Ascending aorta (tissue), 2 donors: ENCODE results near the gene WDR59. TPM values are rescaled to one million over a fixed set of nuclear protein-coding genes. Genes with fewer than 3 reads are reported as not detected.

Source experiments
- DNase-seq, 2 donors: peaks; one replicate each; pipeline ENCODE4 v3.0.0-alpha.2; 2019; ENCODE audit warnings: low spot score in 2 of 2
- H3K27ac ChIP-seq, 2 donors: fragments of 200-600 bp; sonication (generic); one replicate each; pipeline ENCODE4 v1.5.1; 2016 to 2017; ENCODE audit warnings: mild to moderate bottlenecking in 1 of 2
- H3K27me3 ChIP-seq: fragments of 200-600 bp; sonication (generic); one replicate; pipeline ENCODE4 v1.5.1; 2017
- H3K36me3 ChIP-seq, 2 donors: fragments of 200-600 bp; sonication (generic); one replicate each; pipeline ENCODE4 v1.5.1; 2016
- H3K4me1 ChIP-seq, 2 donors: fragments of 200-600 bp; sonication (generic); one replicate each; pipeline ENCODE4 v1.5.1; 2016 to 2017; ENCODE audit warnings: mild to moderate bottlenecking in 1 of 2
- H3K4me3 ChIP-seq, 2 donors: fragments of 200-600 bp; sonication (generic); one replicate each; pipeline ENCODE4 v1.5.1; 2016 to 2017; ENCODE audit warnings: mild to moderate bottlenecking in 1 of 2
- H3K9me3 ChIP-seq, 2 donors: fragments of 200-600 bp; sonication (generic); one replicate each; pipeline ENCODE4 v1.5.1; 2016
- intact Hi-C: fragments of 100-400 bp; cut with DNase I; formaldehyde crosslinking; loops from one replicate; pipeline ENCODE4 v1.15.1; 2023
- total RNA-seq: library from RNA; depleted of rRNA; stranded (reverse); fragments of >200 nt; gene quantifications from one replicate; pipeline ENCODE4 v1.1.0, GENCODE V29; 2016
- TF ChIP-seq, protein P1 (sequence below), 3 experiments: fragments of 200-600 bp in 2 of 3; fragments of 450-650 bp in 1 of 3; sonication (generic) in 2 of 3; IDR thresholded peaks; one replicate each; pipeline ENCODE4 v1.5.1; 2016 to 2019; ENCODE audit warnings: antibody characterized with exemption in 3 of 3, mild to moderate bottlenecking in 1 of 3, moderate library complexity in 1 of 3

WDR59 gene
- total RNA-seq, 1 donor from 2014 or later = 22.0 TPM

DNA sequence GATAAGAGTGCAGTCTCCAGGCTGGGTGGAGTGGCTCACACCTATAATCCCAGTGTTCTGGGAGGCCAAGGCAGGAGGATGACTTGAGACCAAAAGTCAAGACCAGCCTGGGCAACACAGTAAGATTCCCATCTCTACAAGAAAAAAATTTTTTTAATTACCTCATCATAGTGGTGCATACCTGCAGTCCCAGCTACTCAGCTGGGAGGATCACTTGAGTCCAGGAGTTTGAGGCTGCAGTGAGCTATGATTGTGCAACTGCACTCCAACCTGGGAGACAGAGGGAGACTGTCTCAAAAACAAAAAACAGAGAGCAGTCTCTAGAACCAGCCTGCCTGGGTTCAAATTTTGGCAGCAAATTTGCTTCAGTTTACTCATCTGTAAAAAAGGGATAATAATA, 45.2 kb downstream of the WDR59 start:
- no peaks in the 10 kb centered on the region for H3K4me1 ChIP-seq
- H3K36me3 ChIP-seq = peaks cover 54 to 83% of the 10 kb centered on the region in 2 donors
- intact Hi-C loops = no loop called here
- H3K4me3 ChIP-seq = no peak overlapping the region
- no peaks in the 10 kb centered on the region for H3K9me3 ChIP-seq
- TF ChIP-seq, protein P1, sequence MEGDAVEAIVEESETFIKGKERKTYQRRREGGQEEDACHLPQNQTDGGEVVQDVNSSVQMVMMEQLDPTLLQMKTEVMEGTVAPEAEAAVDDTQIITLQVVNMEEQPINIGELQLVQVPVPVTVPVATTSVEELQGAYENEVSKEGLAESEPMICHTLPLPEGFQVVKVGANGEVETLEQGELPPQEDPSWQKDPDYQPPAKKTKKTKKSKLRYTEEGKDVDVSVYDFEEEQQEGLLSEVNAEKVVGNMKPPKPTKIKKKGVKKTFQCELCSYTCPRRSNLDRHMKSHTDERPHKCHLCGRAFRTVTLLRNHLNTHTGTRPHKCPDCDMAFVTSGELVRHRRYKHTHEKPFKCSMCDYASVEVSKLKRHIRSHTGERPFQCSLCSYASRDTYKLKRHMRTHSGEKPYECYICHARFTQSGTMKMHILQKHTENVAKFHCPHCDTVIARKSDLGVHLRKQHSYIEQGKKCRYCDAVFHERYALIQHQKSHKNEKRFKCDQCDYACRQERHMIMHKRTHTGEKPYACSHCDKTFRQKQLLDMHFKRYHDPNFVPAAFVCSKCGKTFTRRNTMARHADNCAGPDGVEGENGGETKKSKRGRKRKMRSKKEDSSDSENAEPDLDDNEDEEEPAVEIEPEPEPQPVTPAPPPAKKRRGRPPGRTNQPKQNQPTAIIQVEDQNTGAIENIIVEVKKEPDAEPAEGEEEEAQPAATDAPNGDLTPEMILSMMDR (IDR thresholded peaks at IDR 0.05) = no peak
- DNase-seq = no peak
- no peak overlapping the region for H3K27ac ChIP-seq
- no peaks in the 10 kb centered on the region for H3K27me3 ChIP-seq

DNA sequence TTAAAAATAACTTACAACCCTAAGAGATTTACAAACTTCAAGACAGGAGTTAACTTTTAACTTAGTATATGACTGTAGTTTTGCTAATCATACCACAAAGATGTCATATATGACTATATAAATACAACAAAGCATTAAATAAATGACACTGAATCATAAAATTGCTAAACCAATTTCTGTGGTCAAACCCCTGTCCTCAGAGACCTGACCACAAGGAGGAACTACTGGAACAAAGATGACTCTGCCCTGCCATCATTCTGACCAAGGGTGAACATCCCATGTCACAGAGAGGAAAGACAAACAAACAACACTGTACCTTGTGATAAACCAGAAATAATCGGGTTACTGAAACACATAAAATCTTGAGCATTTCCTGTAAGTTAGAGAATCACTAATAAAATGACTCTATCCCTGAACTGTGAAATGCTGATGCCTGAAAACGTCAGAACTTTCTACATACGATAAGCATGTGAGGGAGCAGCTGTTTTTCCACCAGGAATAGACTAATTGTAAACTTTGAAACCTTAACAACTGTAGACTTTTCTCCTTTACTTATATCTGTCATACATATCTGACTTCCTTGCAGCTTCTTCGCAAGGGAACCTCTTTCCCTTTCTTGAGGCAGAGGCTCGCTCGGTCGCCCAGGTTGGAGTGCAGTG, 47.9 kb downstream of the WDR59 start:
- DNase-seq = no peak
- no peak overlapping the region for H3K27ac ChIP-seq
- intact Hi-C loops = no loop called here
- TF ChIP-seq, protein P1 (IDR thresholded peaks at IDR 0.05) = no peak
- no peaks in the 10 kb centered on the region for H3K9me3 ChIP-seq
- peaks cover 46 to 71% of the 10 kb centered on the region in 2 donors for H3K36me3 ChIP-seq
- no peak overlapping the region for H3K4me3 ChIP-seq
- H3K4me1 ChIP-seq = no peaks in the 10 kb centered on the region
- H3K27me3 ChIP-seq = no peaks in the 10 kb centered on the region

DNA sequence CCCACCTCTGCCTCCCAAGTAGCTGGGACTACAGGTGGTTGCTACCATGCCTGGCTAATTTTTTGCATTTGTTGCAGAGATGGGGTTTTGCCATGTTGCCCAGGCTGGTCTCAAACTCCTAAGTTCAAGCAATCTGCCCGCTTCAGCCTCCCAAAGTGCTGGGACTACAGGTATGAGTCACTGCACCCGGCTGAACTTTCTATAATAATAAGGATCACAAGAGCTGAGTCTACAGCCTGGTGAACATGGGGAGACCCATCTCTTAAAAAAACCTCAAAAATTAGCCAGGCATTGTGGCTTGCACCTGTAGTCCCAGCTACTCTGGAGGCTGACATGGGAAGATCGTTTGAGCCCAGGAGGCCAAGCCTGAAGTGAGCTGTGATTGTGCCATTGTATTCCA, 53.5 kb downstream of the WDR59 start:
- no peaks in the 10 kb centered on the region for H3K4me1 ChIP-seq
- H3K4me3 ChIP-seq = no peak overlapping the region
- H3K27ac ChIP-seq = no peak overlapping the region
- no peaks in the 10 kb centered on the region for H3K9me3 ChIP-seq
- intact Hi-C loops = no loop called here
- H3K27me3 ChIP-seq = no peaks in the 10 kb centered on the region
- peaks cover 16 to 51% of the 10 kb centered on the region in 2 donors for H3K36me3 ChIP-seq
- no peak for DNase-seq
- TF ChIP-seq, protein P1 (IDR thresholded peaks at IDR 0.05) = no peak

DNA sequence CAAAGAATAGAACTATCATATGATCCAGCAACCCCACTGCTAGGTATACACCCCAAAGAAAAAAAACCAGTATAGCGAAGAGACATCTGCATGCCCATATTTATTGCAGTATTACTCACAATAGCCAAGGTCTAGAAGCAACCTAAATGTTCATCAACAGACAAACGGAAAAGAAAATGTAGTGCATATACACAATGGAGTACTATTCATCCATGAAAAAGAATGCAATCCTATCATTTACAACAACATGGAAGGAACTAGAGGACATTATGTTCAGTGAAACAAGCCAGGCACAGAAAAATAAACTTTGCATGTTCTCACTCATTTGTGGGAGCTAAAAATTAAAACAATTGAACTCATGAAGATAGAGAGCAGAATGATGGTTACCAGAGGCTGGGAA, 55.3 kb downstream of the WDR59 start:
- intact Hi-C loops = no loop called here
- Histone ChIP-seq H3K27me3 (no peaks in the 10 kb centered on the region), H3K4me1 (no peaks in the 10 kb centered on the region), H3K27ac (no peak overlapping the region), H3K36me3 (peaks cover 12 to 37% of the 10 kb centered on the region in 2 donors), H3K4me3 (no peak overlapping the region), H3K9me3 (no peaks in the 10 kb centered on the region)
- DNase-seq = no peak
- TF ChIP-seq, protein P1 (IDR thresholded peaks at IDR 0.05) = no peak

DNA sequence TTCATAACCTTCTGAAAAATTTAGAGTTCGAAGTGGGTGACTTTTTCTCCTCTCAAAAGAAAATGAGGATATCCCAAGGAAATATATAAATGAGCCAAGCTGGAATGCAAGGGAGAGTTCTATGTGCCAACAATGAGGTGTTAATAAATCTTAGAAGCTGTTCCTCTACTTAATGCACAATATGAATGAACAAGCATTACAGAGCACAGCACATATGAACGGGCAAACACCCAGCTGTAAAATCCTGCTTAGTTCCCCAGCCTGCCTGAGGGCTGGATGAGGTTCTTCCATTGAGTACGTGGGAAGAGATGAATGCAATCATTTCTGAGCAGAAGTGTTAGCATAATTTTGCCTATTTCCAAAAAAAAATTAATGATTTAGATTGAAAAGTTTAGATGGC, 58.1 kb downstream of the WDR59 start:
- no peak overlapping the region for H3K27ac ChIP-seq
- intact Hi-C loops = no loop called here
- no peak overlapping the region for H3K4me3 ChIP-seq
- no peaks in the 10 kb centered on the region for H3K4me1 ChIP-seq
- no peaks in the 10 kb centered on the region for H3K27me3 ChIP-seq
- H3K36me3 ChIP-seq = peaks cover 22 to 42% of the 10 kb centered on the region in 2 donors
- no peaks in the 10 kb centered on the region for H3K9me3 ChIP-seq
- TF ChIP-seq, protein P1 (IDR thresholded peaks at IDR 0.05) = no peak
- no peak for DNase-seq
